Right renal cortex interstitium (tissue), 3 donors: ENCODE results near the gene KIRREL3. TPM values are rescaled to one million over a fixed set of nuclear protein-coding genes. Genes with fewer than 3 reads are reported as not detected.

Experiments used
- DNase-seq, 3 donors: peaks; one replicate each; pipeline ENCODE4 v3.0.0-alpha.2; 2013; ENCODE audit warnings: low read depth in 3 of 3, low spot score in 2 of 3
- polyA plus RNA-seq, 3 donors: library from polyadenylated mRNA; unstranded; fragments of 120-200 nt; gene quantifications; one replicate each; pipeline ENCODE4 v1.2.1, GENCODE V29; 2013; ENCODE audit not compliant: insufficient read length in 3 of 3

KIRREL3 gene
- polyA plus RNA-seq, 3 donors: 1.2 to 1.4 (median 1.3) TPM

GRCh38 chr11:126997641-126998040 is 2.9 kb downstream of the KIRREL3 start:
- DNase-seq: no peak

GRCh38 chr11:126997196-126997595 is 3.4 kb downstream of the KIRREL3 start:
- no peak for DNase-seq

DNA sequence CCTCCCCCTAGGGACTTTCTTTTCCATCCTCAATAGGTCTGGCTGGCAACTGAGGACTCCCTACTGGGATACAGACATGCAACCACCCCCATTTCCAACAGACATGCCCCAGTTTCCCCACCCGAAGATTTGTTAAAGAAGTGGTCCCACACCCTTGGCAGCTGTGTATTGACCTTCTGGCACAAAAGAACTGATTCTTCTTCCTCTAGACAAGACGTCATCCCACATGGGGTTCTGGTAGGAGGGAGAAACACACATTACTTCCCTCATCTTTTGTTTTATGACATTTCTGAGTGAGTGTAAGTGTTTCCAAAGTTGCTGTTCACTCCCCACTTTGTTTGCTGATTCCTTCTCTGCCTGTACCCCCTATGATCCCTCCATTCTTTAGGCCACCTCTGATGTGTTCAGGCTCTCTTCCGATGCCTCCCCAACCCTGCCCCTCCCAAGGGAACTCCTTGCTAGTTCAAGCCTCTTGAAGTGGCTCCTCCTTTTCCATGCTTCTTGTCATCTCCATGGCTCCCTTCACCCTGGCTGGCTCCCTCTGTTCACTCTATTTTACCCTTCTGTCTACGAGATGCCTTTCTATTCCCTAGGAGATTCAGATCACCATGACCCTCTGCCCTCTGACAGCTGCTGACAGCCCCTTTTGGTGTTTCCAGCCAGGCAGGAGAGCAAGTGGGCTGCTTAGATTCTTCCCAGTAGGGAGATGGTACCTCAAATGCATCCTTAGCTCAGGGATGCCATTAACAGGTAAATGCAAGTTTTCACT is 4.3 kb downstream of the KIRREL3 start:
- no peak for DNase-seq

- no peak for DNase-seq
Measured at GRCh38 chr11:126993599-126993998, 7.0 kb downstream of the KIRREL3 start.

DNA sequence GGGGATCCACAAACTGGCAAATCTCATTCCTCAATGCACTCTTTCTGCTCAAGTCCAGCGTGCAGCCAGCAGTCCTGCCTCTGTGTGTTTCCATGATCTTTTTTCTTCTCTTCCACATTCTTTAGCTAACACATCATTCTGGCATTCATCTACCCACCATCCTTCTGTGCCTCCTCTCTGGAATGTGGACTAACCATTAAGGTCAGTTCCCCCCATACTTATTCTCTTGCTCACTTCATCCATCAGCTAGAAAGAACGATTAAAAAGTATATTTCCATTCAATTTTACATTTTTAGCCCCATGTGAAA is 7.8 kb downstream of the KIRREL3 start:
- no peak for DNase-seq

DNA sequence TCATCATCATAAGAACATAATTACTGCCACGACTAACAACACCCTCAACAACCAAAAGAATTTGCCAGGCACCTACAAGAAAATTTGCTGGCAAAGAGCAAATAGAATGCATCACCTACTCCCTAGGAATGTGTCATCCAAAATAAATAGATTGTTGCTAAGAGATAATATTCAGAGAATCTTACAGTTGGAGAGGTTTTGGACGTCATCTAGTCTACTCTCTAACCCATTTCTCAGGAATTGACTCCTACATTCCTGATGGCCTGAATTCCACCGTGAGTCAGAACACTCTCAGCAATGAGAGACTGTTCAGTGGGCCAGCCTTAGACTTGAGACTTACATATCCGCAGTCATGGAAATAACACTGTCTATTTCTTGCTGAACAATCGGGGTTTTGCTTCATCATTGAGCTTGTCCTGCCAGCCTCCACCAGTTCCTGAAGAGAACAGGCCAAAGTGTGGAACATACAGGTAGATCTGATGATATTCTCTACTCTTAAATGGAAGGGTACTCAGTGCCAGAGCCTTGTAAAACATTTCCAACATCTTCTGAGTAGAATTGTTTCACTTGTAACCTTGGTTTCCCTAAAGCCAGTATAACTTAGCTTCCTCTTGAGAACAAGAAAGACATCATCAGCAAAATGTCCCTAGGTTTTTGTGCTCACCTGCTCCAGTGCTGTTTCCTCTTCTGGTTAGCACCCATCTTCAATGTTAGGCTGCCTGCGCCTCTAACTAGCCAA is 8.3 kb downstream of the KIRREL3 start:
- DNase-seq: no peak

DNA sequence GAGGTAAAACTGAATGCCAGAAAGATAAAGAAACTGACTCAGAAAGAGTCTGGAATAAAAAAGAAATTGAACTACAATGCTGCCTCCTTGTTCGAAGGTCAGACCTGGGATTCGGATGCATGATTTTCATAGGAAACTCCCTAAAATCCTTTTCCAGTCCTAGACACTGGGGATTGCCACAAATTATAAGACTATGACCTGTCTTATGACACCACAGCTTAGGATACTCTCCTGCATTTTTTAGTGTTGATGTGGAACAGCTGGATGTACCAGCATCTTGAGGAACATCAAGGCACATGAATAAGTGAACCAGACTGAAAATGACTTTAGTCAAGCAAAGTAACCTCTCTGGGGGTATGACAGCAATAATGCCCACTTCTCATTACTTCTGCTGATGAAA is 9.0 kb downstream of the KIRREL3 start:
- no peak for DNase-seq

DNA sequence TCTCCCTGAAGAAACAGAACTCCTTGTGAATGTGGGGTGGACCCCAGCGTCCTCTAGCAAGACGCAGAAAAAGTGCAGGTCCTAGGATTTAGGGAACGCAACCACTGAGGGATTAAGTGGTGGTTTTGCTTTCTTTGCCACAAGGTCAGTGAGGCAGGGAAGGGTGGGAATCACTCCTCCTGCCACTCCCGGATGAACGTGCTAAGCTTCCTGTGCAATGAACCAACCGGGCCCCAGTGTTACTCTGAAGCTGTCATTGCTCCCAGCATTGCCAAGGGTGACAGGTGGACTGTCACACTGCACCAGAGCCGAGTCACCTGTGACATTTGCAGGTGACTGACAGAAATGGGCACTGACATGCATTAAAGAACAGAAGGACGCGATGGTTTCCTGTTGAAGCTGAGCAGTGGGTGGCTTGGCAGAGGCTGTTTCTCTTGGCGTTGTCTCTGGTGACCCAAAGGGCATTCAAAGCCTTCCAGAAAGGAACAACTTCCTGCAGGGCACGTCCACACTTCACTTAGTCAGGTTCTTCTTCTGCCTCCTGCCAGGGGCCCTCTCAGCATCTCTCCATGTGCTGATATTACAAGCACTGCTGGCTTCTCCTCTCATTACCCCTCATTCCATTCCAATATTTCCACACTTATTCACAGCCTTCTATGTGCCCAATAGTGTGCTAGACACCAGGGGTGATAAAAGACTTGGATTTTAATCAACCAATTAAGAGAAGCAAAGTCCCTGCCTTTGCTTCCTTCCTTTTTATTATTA is 9.7 kb downstream of the KIRREL3 start:
- no peak for DNase-seq

DNA sequence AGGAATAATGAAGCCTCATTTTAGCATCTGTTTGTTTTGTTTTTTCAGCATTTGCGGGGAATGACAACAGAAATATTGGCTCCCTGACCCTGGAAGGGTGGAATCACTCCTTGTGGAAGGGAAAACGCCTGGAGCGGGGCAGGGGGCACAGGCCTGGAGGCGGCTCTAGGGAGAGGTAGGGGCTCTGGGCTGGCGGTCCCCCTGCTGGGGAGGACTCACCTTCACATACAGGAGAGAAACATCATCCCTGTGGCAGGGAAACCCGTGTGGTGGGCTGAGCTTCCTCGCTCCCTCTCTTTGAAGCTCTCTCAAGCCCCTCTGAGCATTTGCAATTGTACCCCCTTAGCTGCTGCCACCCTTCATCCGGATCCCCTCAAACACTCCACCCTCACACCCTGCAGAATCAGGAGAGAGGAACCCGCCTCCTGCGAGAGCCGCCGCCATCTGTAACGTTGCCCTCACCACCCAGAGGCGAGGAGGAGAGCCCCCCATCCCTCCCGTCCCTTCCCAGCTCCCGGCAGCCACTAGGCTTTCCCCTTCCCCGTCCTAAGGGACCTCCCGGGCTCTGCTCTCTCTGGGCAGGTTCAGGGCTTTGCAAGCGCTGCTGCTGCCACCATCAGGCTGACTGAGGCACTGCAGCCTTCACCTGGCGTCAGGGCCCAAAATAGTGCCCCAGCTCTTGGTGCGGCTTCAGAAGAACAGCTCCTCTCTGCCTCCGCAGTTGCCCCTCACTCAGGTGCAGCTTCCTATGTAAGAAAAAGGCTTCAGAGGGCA is 10.4 kb downstream of the KIRREL3 start:
- DNase-seq: peak in 1 of 3 donors; percentile 52

GRCh38 chr11:126988655-126989054 is 11.9 kb downstream of the KIRREL3 start:
- no peak for DNase-seq

- no peak for DNase-seq
Measured at GRCh38 chr11:126981635-126982034, 18.9 kb downstream of the KIRREL3 start.

DNA sequence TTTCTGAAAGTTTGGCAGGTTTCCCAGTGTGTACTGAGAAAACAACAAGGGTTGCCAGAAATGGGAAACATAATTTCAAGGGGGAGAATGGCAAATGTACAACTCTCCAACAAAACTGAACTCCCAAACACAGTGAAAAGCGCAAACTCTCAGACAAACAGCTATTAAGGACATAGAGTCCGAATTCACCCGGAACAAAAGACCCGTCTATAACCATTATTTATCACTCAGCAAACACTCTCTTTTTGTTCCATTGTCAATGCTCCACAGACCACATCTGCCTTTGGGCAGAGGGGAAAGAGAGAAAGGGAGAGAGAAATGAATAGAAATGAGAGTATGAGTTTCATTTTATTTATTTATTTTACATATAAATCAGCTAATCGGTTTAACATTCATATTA is 21.7 kb downstream of the KIRREL3 start:
- no peak for DNase-seq

DNA sequence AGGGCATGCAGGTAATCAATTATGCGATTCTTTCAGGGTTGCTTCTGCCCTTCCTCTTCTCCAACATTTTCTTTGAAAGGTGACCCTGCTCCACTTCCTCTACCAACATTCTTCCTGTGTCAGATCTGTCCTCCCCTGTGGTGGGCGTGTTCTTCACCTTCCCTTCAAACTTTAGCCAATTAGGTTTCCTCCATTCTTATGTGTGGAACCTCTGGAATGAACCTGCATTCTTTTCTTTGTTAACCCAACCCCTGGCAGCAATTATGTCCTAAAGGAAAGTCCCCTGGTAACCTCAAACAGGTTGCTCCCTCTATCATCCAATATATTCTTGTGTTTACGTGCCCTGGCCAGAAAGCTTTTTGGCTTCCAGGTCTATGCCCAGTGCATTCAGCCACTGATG is 22.4 kb downstream of the KIRREL3 start:
- DNase-seq: no peak

DNA sequence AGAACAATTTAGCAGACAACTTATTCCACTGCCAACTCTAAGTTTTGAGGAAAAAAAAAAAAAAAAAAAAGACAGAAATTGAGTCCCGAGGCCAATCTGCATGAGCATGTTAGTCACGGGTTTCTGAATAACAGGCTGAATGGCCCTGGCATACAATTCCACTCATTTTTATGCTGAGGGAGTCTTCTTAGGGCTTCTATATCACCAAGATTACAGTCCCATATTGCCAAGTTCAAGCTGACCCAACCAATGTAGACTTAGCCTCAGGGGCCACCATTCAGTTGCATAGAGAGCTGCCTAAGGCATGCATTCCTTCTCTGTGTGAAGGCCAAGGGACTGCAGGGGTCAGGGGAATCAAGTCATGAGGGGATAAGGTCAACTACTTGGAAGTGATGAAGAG is 27.5 kb downstream of the KIRREL3 start:
- no peak for DNase-seq

GRCh38 chr11:126971305-126971704 is 29.3 kb downstream of the KIRREL3 start:
- DNase-seq: no peak

DNA sequence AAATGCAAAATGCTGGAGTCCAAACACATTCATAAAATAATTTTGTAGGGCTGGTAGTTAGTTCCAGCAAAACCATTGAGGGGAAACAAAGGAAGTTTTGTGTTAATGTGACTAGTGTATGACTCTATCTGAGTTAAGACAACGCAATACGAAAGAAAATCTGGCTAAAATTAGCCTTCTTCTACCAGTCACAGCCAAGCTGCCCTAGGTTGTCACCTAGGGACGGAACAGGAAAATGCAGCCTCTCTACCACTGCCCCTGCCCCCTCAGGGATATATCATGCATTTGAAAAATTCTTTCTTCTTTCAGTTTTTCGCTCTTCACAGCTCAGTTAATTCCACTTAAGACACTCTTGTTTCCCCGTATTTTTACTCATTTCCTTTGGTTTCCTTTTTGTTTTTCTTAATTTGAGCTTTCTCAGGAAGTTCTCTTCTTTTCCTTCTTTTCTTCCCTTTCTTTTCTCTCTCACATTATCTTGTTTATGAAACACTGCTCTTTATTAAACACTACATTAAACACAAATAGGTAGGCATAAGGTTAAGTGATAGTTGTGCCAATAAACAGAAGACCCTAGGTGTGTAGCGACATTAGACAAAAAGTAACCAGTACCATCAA is 30.6 kb downstream of the KIRREL3 start:
- no peak for DNase-seq

DNA sequence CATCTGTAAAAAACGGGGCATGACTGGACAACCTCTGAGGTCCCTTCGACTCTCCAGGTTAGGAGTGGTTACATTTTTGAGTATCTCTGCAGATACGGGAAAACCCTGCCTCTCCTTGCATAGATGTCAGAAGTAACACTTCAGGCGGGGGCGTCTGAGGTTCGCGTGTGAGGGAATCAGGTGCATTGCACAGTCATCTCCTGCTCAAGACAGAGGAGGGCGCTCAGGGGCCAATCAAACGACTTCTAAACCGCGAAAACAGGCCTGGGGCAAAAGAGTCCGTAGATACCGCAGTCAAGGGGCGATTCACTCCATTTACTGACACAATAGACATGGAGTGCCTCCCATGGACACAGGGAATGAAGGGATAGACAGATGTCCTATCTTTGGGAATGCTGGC is 31.7 kb downstream of the KIRREL3 start:
- DNase-seq: no peak

DNA sequence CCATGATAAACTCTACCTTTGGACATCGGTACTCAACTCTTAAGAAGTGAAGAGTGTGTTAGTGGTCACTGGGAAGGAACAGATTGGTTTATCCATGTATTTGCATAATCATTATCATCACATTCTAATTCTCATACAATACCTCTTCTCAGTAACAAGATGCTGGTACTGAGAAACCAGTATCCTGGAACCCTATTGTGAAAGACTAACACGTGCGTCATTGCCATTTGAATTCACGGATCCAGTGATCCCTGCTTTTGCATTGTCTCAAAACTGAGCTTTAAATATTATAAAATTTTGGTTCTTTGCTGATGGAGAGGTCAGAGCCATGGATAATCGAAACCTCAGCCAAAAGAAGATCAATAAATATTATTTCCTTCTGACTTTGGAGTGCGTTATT is 35.2 kb downstream of the KIRREL3 start:
- DNase-seq: no peak

GRCh38 chr11:126963603-126964363 is 36.8 kb downstream of the KIRREL3 start:
- no peak for DNase-seq

DNA sequence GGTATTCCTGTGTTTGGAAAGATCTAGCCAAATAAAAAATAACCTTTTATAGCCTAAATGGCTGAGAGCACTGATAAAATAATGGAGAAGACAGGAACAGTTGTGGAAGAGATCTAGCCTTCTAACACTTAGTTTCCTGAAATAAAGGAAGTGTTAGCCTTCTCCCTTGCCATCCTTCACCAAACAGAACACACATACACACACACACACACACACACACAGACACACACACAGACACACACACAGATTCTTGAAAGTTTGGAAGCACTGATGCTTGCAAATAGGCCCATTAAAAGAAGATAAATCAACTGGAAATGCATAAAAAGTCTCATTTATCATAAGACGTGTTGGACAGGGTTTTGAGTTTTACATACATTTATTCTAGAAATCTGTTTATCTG is 37.5 kb downstream of the KIRREL3 start:
- no peak for DNase-seq
